Erythroblast (primary cell): ENCODE data around the gene RPS8.
"Not testable (repeated sequence)": the region's sequence is repeated elsewhere in the genome, so short reads cannot be mapped to it uniquely, and the experiment has no call there.

Experiments used
- DNase-seq, 2 experiments: peaks; one replicate each; lab custom pipeline; 2025; lab: John Stamatoyannopoulos, UW
- GATA1 ChIP-seq: IDR thresholded peaks from 2 replicates; pipeline ENCODE4 v1.6.1; 2011; ENCODE audit warnings: low read depth, mild to moderate bottlenecking, control low read depth, low read length, moderate library complexity
- POLR2A ChIP-seq: IDR thresholded peaks from 2 replicates; pipeline ENCODE4 v1.6.1; 2011; ENCODE audit warnings: mild to moderate bottlenecking, low read length

Gene RPS8

DNA sequence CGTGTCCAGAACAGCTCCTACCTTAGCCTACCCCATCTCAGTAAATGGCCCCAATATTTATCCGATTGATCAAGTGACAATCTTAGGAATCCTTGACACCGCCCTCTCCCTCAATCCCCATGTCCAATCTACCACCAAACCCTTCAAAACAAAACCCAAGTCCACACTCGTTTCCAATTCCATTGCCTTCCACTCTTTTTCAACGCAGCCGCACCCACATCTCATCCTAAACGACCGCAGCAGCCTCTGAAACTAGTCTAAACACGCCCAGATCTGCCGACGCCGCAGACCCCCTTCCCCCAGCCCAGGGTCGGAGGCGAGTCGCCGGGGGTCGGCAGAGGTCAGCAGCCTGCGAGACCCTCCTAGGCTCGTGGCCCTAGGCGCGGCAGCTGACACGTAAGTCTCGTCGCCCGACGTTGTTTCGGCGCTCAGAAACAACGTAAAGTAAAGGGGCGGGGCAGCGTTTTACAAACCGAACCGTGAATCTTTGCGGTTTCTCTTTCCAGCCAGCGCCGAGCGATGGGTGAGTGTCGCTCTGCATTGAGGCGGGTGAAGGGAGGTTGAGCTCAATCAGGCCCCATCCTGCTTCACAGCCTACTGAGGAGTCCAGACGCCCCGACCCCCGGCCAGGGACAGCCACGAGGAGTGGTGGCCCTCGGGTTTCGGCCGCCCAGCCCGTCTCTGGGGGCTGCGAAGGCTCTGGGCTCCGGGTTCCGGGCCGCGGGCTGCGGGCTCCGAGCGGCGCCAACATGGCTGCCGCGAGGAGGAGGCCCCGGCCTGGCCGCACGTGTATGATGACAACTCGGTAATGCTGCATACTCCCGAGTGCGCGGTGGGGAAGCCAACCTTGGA is at the start of gene RPS8:
TSS of gene RPS8 (plus strand) at position 463 of the 852 bp plus-strand sequence. CDS start at position 520, 57 bp downstream.
- TF ChIP-seq POLR2A = peak; percentile 99
- TF ChIP-seq GATA1 = no peak
- peak; percentile 96 to 97 for DNase-seq

GRCh38 chr1:44730741-44731512 is 44.4 kb upstream of the RPS8 start, which contains the start of gene RNU5D-1:
TSS of gene RNU5D-1 (minus strand) at chr1:44731170.
- peak; percentile 97 for DNase-seq
- TF ChIP-seq POLR2A (peak; percentile 100), GATA1 (no peak)

GRCh38 chr1:44733365-44733764 is 42.0 kb upstream of the RPS8 start:
- TF ChIP-seq GATA1 (no peak), POLR2A (no peak)
- DNase-seq = no peak

GRCh38 chr1:44733784-44734183 is 41.6 kb upstream of the RPS8 start:
- no peak for DNase-seq
- no peak for TF ChIP-seq GATA1
- TF ChIP-seq POLR2A = no peak

GRCh38 chr1:44735992-44736391 is 39.3 kb upstream of the RPS8 start:
- DNase-seq = no peak
- TF ChIP-seq POLR2A (no peak), GATA1 (no peak)

DNA sequence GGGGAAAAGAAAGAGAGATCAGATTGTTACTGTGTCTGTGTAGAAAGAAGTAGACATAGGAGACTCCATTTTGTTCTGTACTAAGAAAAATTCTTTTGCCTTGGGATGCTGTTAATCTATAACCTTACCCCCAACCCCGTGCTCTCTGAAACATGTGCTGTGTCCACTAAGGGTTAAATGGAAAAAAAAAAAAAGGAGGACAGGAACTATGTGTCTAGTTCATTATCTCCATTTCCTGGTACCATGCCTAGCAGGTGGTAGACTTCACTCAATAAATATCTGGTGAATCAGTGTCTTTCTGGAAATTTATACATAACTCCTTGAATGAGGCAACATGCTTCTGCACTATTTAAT is 36.4 kb upstream of the RPS8 start:
- not testable (repeated sequence) for DNase-seq

GRCh38 chr1:44739307-44740178 is 35.8 kb upstream of the RPS8 start, which contains the start of gene KIF2C:
TSS of gene KIF2C (plus strand) at chr1:44739837. CDS start at chr1:44739933, 96 bp downstream.
- TF ChIP-seq POLR2A (peak; percentile 97), GATA1 (no peak)
- peak; percentile 98 for DNase-seq

DNA sequence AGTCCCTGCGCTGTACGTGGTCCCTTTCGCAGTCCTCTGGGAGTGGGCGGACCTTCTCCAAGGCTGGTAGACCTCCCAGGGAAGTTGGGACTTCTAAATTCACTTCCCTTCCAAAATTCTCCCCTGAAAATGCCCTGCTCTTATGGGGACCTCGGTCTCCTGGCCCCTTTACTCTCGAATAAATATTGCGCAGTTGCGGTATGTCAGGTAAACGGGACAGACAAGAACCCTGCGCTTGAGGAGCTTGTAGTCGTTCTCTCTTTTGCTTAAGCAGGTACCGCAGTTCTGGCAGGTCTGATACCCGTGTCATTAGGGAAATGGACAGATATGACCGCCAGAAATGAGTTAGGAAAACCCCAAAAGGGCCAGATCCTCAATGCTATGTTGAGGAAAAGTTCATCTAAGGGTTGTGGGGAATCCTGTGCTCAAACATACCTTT is 35.1 kb upstream of the RPS8 start:
- peak; percentile 60 to 75 for DNase-seq

GRCh38 chr1:44743211-44743610 is 32.1 kb upstream of the RPS8 start:
- TF ChIP-seq GATA1 (no peak), POLR2A (no peak)

More for the DNA sequence above, 35.1 kb upstream of the RPS8 start:
- TF ChIP-seq POLR2A = no peak
- TF ChIP-seq GATA1 = no peak

GRCh38 chr1:44747878-44748277 is 27.5 kb upstream of the RPS8 start:
- no peak for TF ChIP-seq POLR2A
- TF ChIP-seq GATA1 = no peak
- DNase-seq = no peak

More at GRCh38 chr1:44743211-44743610, 32.1 kb upstream of the RPS8 start:
- peak in 1 of 2 experiments; percentile 31 for DNase-seq

- TF ChIP-seq POLR2A = no peak
- no peak for TF ChIP-seq GATA1
Measured at GRCh38 chr1:44757420-44757819, 17.9 kb upstream of the RPS8 start.

GRCh38 chr1:44759077-44759476 is 16.3 kb upstream of the RPS8 start:
- TF ChIP-seq POLR2A = no peak
- no peak for TF ChIP-seq GATA1
- no peak for DNase-seq

More at GRCh38 chr1:44757420-44757819, 17.9 kb upstream of the RPS8 start:
- no peak for DNase-seq

GRCh38 chr1:44760876-44761275 is 14.5 kb upstream of the RPS8 start:
- no peak for TF ChIP-seq GATA1
- no peak for TF ChIP-seq POLR2A
- DNase-seq = no peak

GRCh38 chr1:44766421-44766820 is 8.9 kb upstream of the RPS8 start:
- DNase-seq = not testable (repeated sequence)
